H1 (cell line): ENCODE data around the gene RAET1L. TPM values are rescaled to one million over a fixed set of nuclear protein-coding genes. Genes with fewer than 3 reads are reported as not detected.

ENCODE experiments used
- CTCF ChIA-PET: fragments of 300-600 bp; sonication (Branson Sonifier 250); formaldehyde crosslinking; loops from one replicate; lab custom pipeline; 2021; ENCODE audit not compliant: partially characterized antibody; lab: Charles Lee
- POLR2A ChIA-PET: fragments of 300-600 bp; sonication (Branson Sonifier 250); formaldehyde crosslinking; loops from one replicate; lab custom pipeline; 2021; ENCODE audit warnings: inconsistent platforms; ENCODE audit not compliant: partially characterized antibody; lab: Charles Lee
- DNase-seq, 2 experiments: peaks; one replicate each; pipeline versions ENCODE4 v3.0.0 to v3.0.0-alpha.2; 2010 to 2022; ENCODE audit warnings: low spot score in 2 of 2, low read depth in 1 of 2, mixed read lengths in 1 of 2
- FAIRE-seq: peaks from 2 replicates; lab custom pipeline; 2011; peaks lifted over from hg19 to GRCh38; lab: Jason Lieb, UNC
- H2AFZ ChIP-seq: 2 replicates; pipeline ENCODE4 v1.8.1; 2012; ENCODE audit warnings: low read length, inconsistent platforms
- H2AK5ac ChIP-seq: 2 replicates; pipeline ENCODE4 v1.6.1; 2013; ENCODE audit warnings: low read depth, low read length
- H2BK120ac ChIP-seq: replicated peaks from 2 replicates; pipeline ENCODE3; 2013; ENCODE audit warnings: low read depth, low read length, inconsistent platforms
- H2BK12ac ChIP-seq: 2 replicates; pipeline ENCODE4 v1.6.1; 2013; ENCODE audit warnings: low read depth, low read length
- H2BK15ac ChIP-seq: 2 replicates; pipeline ENCODE4 v1.6.1; 2013; ENCODE audit warnings: low read length
- H2BK20ac ChIP-seq: 2 replicates; pipeline ENCODE4 v1.6.1; 2013; ENCODE audit warnings: low read length
- H2BK5ac ChIP-seq: 2 replicates; pipeline ENCODE4 v1.6.1; 2013; ENCODE audit warnings: low read depth, low read length
- H3K14ac ChIP-seq: 2 replicates; pipeline ENCODE4 v1.6.1; 2013; ENCODE audit warnings: inconsistent platforms; ENCODE audit not compliant: insufficient read length
- H3K18ac ChIP-seq: 2 replicates; pipeline ENCODE4 v1.6.1; 2013; ENCODE audit warnings: low read length; ENCODE audit errors: extremely low read depth
- H3K23ac ChIP-seq: 2 replicates; pipeline ENCODE4 v1.6.1; 2013; ENCODE audit warnings: inconsistent platforms; ENCODE audit not compliant: insufficient read length
- H3K23me2 ChIP-seq: 2 replicates; pipeline ENCODE4 v1.6.1; 2013; ENCODE audit warnings: low read depth, low read length
- H3K27ac ChIP-seq: 2 replicates; pipeline ENCODE4 v1.6.1; 2011; ENCODE audit warnings: low read depth, low read length, inconsistent platforms
- H3K27me3 ChIP-seq, 4 experiments: replicated peaks in 1 of 4; 1 replicate in 1 of 4; 2 replicates in 3 of 4; pipeline versions ENCODE4 v1.6.1 to v1.8.1; 2011 to 2013; ENCODE audit warnings: low read length in 3 of 4, mild to moderate bottlenecking in 3 of 4, inconsistent platforms in 2 of 4, mixed read lengths in 2 of 4, moderate library complexity in 1 of 4; ENCODE audit not compliant: control insufficient read depth in 3 of 4, insufficient read depth in 3 of 4; ENCODE audit errors: extremely low read depth in 1 of 4
- H3K36me3 ChIP-seq, 4 experiments: 2 replicates each; pipeline versions ENCODE4 v1.6.1 to v1.8.1; 2011 to 2013; ENCODE audit warnings: mild to moderate bottlenecking in 4 of 4, low read length in 3 of 4, moderate library complexity in 2 of 4, control low read depth in 1 of 4, inconsistent platforms in 1 of 4; ENCODE audit not compliant: insufficient read depth in 4 of 4, control insufficient read depth in 2 of 4
- H3K4ac ChIP-seq: replicated peaks from 2 replicates; pipeline ENCODE3; 2013; ENCODE audit warnings: low read length, low read depth, mixed read lengths, inconsistent platforms; ENCODE audit not compliant: insufficient read length
- H3K4me1 ChIP-seq, 4 experiments: replicated peaks in 1 of 4; 1 replicate in 1 of 4; 2 replicates in 3 of 4; pipeline versions ENCODE4 v1.6.1 to v1.8.1; 2011 to 2013; ENCODE audit warnings: low read length in 3 of 4, inconsistent platforms in 2 of 4, mixed read lengths in 1 of 4; ENCODE audit not compliant: insufficient read depth in 4 of 4, control insufficient read depth in 3 of 4
- H3K4me2 ChIP-seq, 2 experiments: 2 replicates each; pipeline versions ENCODE4 v1.6.1 to v1.8.1; 2011 to 2013; ENCODE audit warnings: low read depth in 2 of 2, low read length in 2 of 2, control low read depth in 1 of 2, inconsistent platforms in 1 of 2, mild to moderate bottlenecking in 1 of 2; ENCODE audit not compliant: insufficient read depth in 1 of 2
- H3K4me3 ChIP-seq, 4 experiments: fragments of 200-600, 300-600 bp in 1 of 4; sonication (generic), shearing (Covaris generic), sonication (Bioruptor Twin) in 1 of 4; 2 replicates each; pipeline versions ENCODE4 v1.5.1 to v1.8.1; 2011 to 2016; ENCODE audit warnings: low read length in 4 of 4, low read depth in 3 of 4, control low read depth in 2 of 4, inconsistent platforms in 2 of 4, mild to moderate bottlenecking in 2 of 4, mixed read lengths in 1 of 4, moderate library complexity in 1 of 4; ENCODE audit not compliant: insufficient read depth in 2 of 4; ENCODE audit errors: extremely low read depth in 1 of 4
- H3K56ac ChIP-seq: replicated peaks from 2 replicates; pipeline ENCODE3; 2013; ENCODE audit warnings: low read depth, mild to moderate bottlenecking, mixed read lengths, low read length, inconsistent platforms; ENCODE audit not compliant: insufficient read length
- H3K79me1 ChIP-seq: 2 replicates; pipeline ENCODE4 v1.6.1; 2013; ENCODE audit warnings: low read depth, low read length, control low read depth
- H3K79me2 ChIP-seq, 2 experiments: 2 replicates each; pipeline versions ENCODE4 v1.6.1 to v1.8.1; 2012 to 2013; ENCODE audit warnings: low read length in 2 of 2, mild to moderate bottlenecking in 2 of 2, inconsistent platforms in 1 of 2; ENCODE audit not compliant: insufficient read depth in 2 of 2, control insufficient read depth in 1 of 2
- H3K9ac ChIP-seq, 4 experiments: replicated peaks in 1 of 4; 1 replicate in 1 of 4; 2 replicates in 3 of 4; pipeline versions ENCODE4 v1.6.1 to v1.8.1; 2011 to 2013; ENCODE audit warnings: low read depth in 3 of 4, low read length in 3 of 4, control low read depth in 2 of 4, mild to moderate bottlenecking in 2 of 4, moderate library complexity in 2 of 4, inconsistent platforms in 1 of 4; ENCODE audit errors: extremely low read depth in 1 of 4
- H3K9me3 ChIP-seq, 2 experiments: 2 replicates each; pipeline versions ENCODE4 v1.6.1 to v1.8.1; 2012 to 2013; ENCODE audit warnings: mild to moderate bottlenecking in 2 of 2, moderate library complexity in 2 of 2, control low read depth in 1 of 2, inconsistent platforms in 1 of 2, low read depth in 1 of 2, low read length in 1 of 2, mixed read lengths in 1 of 2; ENCODE audit not compliant: insufficient read depth in 2 of 2
- H4K20me1 ChIP-seq, 2 experiments: replicated peaks in 1 of 2; 2 replicates each; pipeline versions ENCODE3 to v1.8.1; 2011 to 2013; ENCODE audit warnings: inconsistent platforms in 2 of 2, low read length in 2 of 2, mild to moderate bottlenecking in 1 of 2; ENCODE audit not compliant: insufficient read depth in 2 of 2, control insufficient read depth in 1 of 2
- H4K5ac ChIP-seq: 2 replicates; pipeline ENCODE4 v1.6.1; 2013; ENCODE audit warnings: low read length, low read depth, mixed read lengths, inconsistent platforms; ENCODE audit not compliant: insufficient read length
- H4K8ac ChIP-seq: 2 replicates; pipeline ENCODE4 v1.8.0; 2013; ENCODE audit warnings: mild to moderate bottlenecking, moderate library complexity, low read length, inconsistent platforms; ENCODE audit not compliant: insufficient read depth; ENCODE audit errors: extremely low read depth
- H4K91ac ChIP-seq: replicated peaks from 2 replicates; pipeline ENCODE3; 2013; ENCODE audit warnings: low read length, mixed read lengths, inconsistent platforms; ENCODE audit not compliant: insufficient read length
- CEBPB ChIP-seq: IDR thresholded peaks from 2 replicates; pipeline ENCODE4 v1.6.1; 2012; ENCODE audit warnings: low read depth, low read length
- RAD21 ChIP-seq, 2 experiments: IDR thresholded peaks in 1 of 2; conservative IDR thresholded peaks in 1 of 2; 2 replicates each; pipeline ENCODE4 v1.6.1; 2011; ENCODE audit warnings: low read depth in 2 of 2, low read length in 2 of 2, improper control_type of control experiment in 1 of 2, inconsistent platforms in 1 of 2, mild to moderate bottlenecking in 1 of 2, moderate library complexity in 1 of 2
- WGBS, 2 experiments: shearing (Covaris generic) in 1 of 2; methylation state at CpG; one replicate each; pipeline versions ENCODE4 v1.1.6 to v1.1.7; 2013 to 2015; ENCODE audit warnings: low lambda C conversion rate in 2 of 2, mixed read lengths in 2 of 2, inconsistent platforms in 1 of 2, low coverage in 1 of 2, missing lambda C conversion rate in 1 of 2; ENCODE audit not compliant: insufficient replicate concordance in 2 of 2, insufficient coverage in 1 of 2, insufficient read length in 1 of 2; ENCODE audit errors: extremely low coverage in 1 of 2, missing lambda C conversion rate in 1 of 2; 5-methylcytosine and 5-hydroxymethylcytosine counted together
- polyA plus RNA-seq, 7 experiments: library from polyadenylated mRNA; depleted of rRNA in 3 of 7; stranded (reverse) in 5 of 7; unstranded in 2 of 7; fragments of >200 nt in 5 of 7; fragments of 200-250 nt in 2 of 7; gene quantifications; 1 replicate in 5 of 7; 2 replicates in 1 of 7; 4 replicates in 1 of 7; pipeline versions ENCODE4 v1.2.1 to v1.2.3, GENCODE V29; 2011 to 2013; ENCODE audit warnings: missing spikeins in 2 of 7, mixed read lengths in 2 of 7
- total RNA-seq: library from RNA; stranded (reverse); fragmentation: NEBNext Ultra II Directional; extraction: Animal tissue kit (Norgen Biotek cat#: 25700); gene quantifications from 2 replicates; pipeline ENCODE4 v1.2.1, GENCODE V29; 2021
- TF ChIP-seq, protein P1 (sequence below), 3 experiments: IDR thresholded peaks; 1 replicate in 2 of 3; 2 replicates in 1 of 3; pipeline versions ENCODE4 v1.5.1 to v1.6.1; 2011; ENCODE audit warnings: low read length in 3 of 3, mild to moderate bottlenecking in 3 of 3, inconsistent platforms in 2 of 3, low read depth in 1 of 3, moderate library complexity in 1 of 3; ENCODE audit not compliant: insufficient read depth in 1 of 3; ENCODE audit errors: control extremely low read depth in 1 of 3

RAET1L gene
- total and polyA plus RNA-seq, 2 of the 8 experiments (the other 6 are each of a cell fraction or from before 2014, with no cell fraction given) = not detected

DNA sequence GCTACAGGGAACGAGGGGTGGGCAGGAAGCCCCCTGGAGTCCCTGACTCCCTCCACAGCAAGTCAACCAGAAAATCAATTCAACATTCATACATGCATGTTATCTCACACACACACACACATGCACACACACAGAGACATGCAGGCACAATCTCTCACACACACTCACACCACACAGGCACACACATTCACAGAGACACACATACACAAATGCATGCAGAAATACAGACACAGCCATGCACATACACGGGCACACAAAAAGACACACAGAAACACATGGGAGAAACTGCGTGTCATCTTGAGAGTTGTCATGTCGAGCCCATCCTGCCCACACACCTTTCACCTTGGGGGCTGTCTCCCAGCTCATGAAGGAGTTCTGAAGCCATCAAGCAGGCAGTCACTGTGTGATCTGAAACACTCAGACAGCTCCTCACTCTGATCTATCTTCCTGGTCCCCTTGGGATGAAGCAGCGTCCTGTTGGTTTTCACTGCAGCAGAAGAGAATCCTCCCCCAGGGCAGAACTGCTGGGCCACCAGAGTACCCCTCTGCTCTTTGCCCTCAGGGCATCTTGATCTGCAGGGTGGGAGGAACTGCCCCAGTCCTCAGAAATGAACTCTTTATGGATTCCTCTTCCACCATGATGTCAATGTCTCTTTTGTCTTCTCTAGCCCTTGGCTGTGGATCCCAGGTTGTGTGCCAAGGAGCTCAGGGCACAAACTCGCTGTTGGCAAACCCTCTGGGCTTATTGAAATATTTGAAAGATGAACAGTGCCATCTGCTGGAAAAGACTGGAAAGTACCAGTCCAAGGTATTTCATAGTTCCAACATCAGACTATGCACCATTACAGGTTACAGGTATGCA, 8.8 kb downstream of the RAET1L start:
- ChIA-PET POLR2A (no interaction called here), CTCF (interaction anchor here (0.7 to 2.3 kb wide), 36 partner anchors 8 to 378 kb away, joined by 3 to 15 read pairs (median 4); partner anchors contain the start of genes RAET1L and ULBP3)
- no peak overlapping the region for H4K8ac ChIP-seq
- no peak overlapping the region for H3K14ac ChIP-seq
- no peak overlapping the region for H2AFZ ChIP-seq
- H3K79me1 ChIP-seq = no peaks in the 10 kb centered on the region
- no peaks in the 10 kb centered on the region for H3K36me3 ChIP-seq
- no peak overlapping the region for H2BK12ac ChIP-seq
- no peak overlapping the region for H3K4me2 ChIP-seq
- no peak overlapping the region for H3K27ac ChIP-seq
- FAIRE-seq (no peak), DNase-seq (peak in 1 of 2 experiments; percentile 57)
- no peak overlapping the region for H3K56ac ChIP-seq
- peaks cover 0 to 4% of the 10 kb centered on the region in 2 experiments for H4K20me1 ChIP-seq
- H2BK120ac ChIP-seq = no peak overlapping the region
- 0 out of 2 replicates have a peak overlapping the region, but pooled peaks have one; percentile 82 for H2AK5ac ChIP-seq
- no peak overlapping the region for H4K5ac ChIP-seq
- H3K18ac ChIP-seq = no peak overlapping the region
- H3K4me3 ChIP-seq = no peak overlapping the region
- no peak for TF ChIP-seq CEBPB
- TF ChIP-seq, protein P1, sequence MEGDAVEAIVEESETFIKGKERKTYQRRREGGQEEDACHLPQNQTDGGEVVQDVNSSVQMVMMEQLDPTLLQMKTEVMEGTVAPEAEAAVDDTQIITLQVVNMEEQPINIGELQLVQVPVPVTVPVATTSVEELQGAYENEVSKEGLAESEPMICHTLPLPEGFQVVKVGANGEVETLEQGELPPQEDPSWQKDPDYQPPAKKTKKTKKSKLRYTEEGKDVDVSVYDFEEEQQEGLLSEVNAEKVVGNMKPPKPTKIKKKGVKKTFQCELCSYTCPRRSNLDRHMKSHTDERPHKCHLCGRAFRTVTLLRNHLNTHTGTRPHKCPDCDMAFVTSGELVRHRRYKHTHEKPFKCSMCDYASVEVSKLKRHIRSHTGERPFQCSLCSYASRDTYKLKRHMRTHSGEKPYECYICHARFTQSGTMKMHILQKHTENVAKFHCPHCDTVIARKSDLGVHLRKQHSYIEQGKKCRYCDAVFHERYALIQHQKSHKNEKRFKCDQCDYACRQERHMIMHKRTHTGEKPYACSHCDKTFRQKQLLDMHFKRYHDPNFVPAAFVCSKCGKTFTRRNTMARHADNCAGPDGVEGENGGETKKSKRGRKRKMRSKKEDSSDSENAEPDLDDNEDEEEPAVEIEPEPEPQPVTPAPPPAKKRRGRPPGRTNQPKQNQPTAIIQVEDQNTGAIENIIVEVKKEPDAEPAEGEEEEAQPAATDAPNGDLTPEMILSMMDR (IDR thresholded peaks at IDR 0.05; ENCODE audit: control extremely low read depth in 1 of 3, insufficient read depth in 1 of 3, low read depth in 1 of 3, low read length in 3 of 3) = peak in 2 of 3 experiments; percentile 51 to 61; a peak in 3 of 4 replicates
- TF ChIP-seq RAD21 (IDR thresholded peaks at IDR 0.05 in 1 of 2, conservative IDR thresholded peaks at IDR 0.05 in 1 of 2; ENCODE audit: low read depth in 2 of 2, low read length in 2 of 2) = peak; percentile 74 to 79
- no peaks in the 10 kb centered on the region for H3K9me3 ChIP-seq
- no peaks in the 10 kb centered on the region for H3K79me2 ChIP-seq
- peaks cover 36 to 60% (median 46%) of the 10 kb centered on the region in 4 experiments for H3K27me3 ChIP-seq
- no peaks in the 10 kb centered on the region; the same call in 1 of the 2 replicates for H3K23me2 ChIP-seq
- H3K23ac ChIP-seq = peak overlapping the region; percentile 97
- no peak overlapping the region for H4K91ac ChIP-seq
- H3K4ac ChIP-seq = no peak overlapping the region
- no peaks in the 10 kb centered on the region for H3K4me1 ChIP-seq
- WGBS, 2 experiments = 42% methylated on average over 6 of the region's 6 CpGs; no CpG with 5 or more reads in 1 of the 2 experiments
- H2BK5ac ChIP-seq = no peak overlapping the region
- no peak overlapping the region for H2BK15ac ChIP-seq
- H2BK20ac ChIP-seq = no peak overlapping the region
- peak overlapping the region in 1 of 4 experiments; percentile 28; a peak in 1 of 7 replicates for H3K9ac ChIP-seq
